Peyer's patch (tissue), 4 donors: ENCODE results near the gene TSSC4. TPM values are rescaled to one million over a fixed set of nuclear protein-coding genes. Genes with fewer than 3 reads are reported as not detected.

Source experiments
- DNase-seq, 3 donors: peaks; one replicate each; pipeline ENCODE4 v3.0.0-alpha.2; 2017 to 2019
- H3K27ac ChIP-seq, 4 donors: fragments of 200-600 bp; sonication (generic); one replicate each; pipeline ENCODE4 v1.5.1; 2016 to 2019
- H3K27me3 ChIP-seq, 2 donors: fragments of 200-600 bp; sonication (generic); one replicate each; pipeline ENCODE4 v1.5.1; 2019
- H3K36me3 ChIP-seq, 3 donors: fragments of 200-600 bp; sonication (generic); one replicate each; pipeline ENCODE4 v1.5.1; 2016 to 2019
- H3K4me1 ChIP-seq, 4 donors: fragments of 200-600 bp; sonication (generic); one replicate each; pipeline ENCODE4 v1.5.1; 2016 to 2019
- H3K4me3 ChIP-seq, 4 donors: fragments of 200-600 bp; sonication (generic); 1 replicate in 3 of 4; 2 replicates in 1 of 4; pipeline ENCODE4 v1.5.1; 2016 to 2019; ENCODE audit warnings: mild to moderate bottlenecking in 1 of 4
- H3K9me3 ChIP-seq, 4 donors: fragments of 200-600 bp; sonication (generic); one replicate each; pipeline ENCODE4 v1.5.1; 2016 to 2019; ENCODE audit warnings: mild to moderate bottlenecking in 1 of 4
- CTCF ChIP-seq, 6 experiments: fragments of 450-650 bp in 4 of 6; fragments of 200-600 bp in 2 of 6; sonication (generic) in 1 of 6; IDR thresholded peaks; one replicate each; pipeline ENCODE4 v1.5.1; 2017 to 2019; ENCODE audit warnings: antibody characterized with exemption in 6 of 6, mild to moderate bottlenecking in 3 of 6, moderate library complexity in 1 of 6
- POLR2A ChIP-seq, 2 donors: fragments of 450-650 bp; IDR thresholded peaks; one replicate each; pipeline ENCODE4 v1.5.1; 2017; ENCODE audit warnings: antibody characterized with exemption in 2 of 2, mild to moderate bottlenecking in 2 of 2, moderate library complexity in 2 of 2
- total RNA-seq, 4 donors: library from RNA; depleted of rRNA; stranded (reverse); fragments of >200 nt; gene quantifications; one replicate each; pipeline ENCODE4 v1.1.0, GENCODE V29; 2016

The TSSC4 gene
- total RNA-seq, 4 donors from 2014 or later: 16.5 to 40.2 (median 34.1) TPM

- no peaks in the 10 kb centered on the region for H3K9me3 ChIP-seq
- H3K4me3 ChIP-seq: no peak overlapping the region
- H3K36me3 ChIP-seq: no peaks in the 10 kb centered on the region
- no peak overlapping the region for H3K27ac ChIP-seq
- H3K27me3 ChIP-seq: no peaks in the 10 kb centered on the region
- TF ChIP-seq POLR2A (IDR thresholded peaks at IDR 0.05) (no peak), CTCF (IDR thresholded peaks at IDR 0.05) (no peak)
- peaks cover 0 to 18% (median 15%) of the 10 kb centered on the region in 4 donors for H3K4me1 ChIP-seq
- peak in 1 of 3 donors; percentile 18 for DNase-seq
Observed at GRCh38 chr11:2374456-2375201, 25.9 kb upstream of the TSSC4 start.

DNA sequence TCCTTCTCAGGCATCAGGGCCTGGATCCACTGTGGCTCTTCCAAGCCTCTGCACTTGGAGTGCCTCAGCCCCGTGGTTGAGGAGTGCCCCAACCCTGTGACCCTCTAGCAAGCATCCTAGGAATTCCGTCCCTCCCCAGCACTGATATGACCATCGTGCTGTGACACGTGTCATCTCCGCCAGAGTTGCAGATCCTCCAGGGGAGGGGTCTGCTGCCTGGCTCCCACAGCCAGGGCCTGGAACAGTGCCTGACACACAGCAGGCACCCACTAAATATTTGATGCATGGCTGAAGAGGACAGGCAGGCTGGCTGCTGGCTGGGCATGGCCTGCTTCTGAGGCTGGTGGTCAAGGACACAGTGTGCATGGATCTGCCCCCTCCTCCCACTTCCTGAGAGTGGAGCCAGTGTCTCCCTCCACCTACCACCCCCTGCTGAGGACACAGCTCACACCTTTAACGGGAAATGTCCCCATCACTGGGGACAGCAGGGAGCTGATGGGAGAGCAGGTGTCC lies 25.2 kb upstream of the TSSC4 start:
- Histone ChIP-seq H3K4me3 (no peak overlapping the region), H3K27me3 (no peaks in the 10 kb centered on the region), H3K27ac (no peak overlapping the region), H3K9me3 (no peaks in the 10 kb centered on the region), H3K36me3 (no peaks in the 10 kb centered on the region), H3K4me1 (peaks cover 0 to 25% (median 23%) of the 10 kb centered on the region in 4 donors)
- TF ChIP-seq POLR2A (IDR thresholded peaks at IDR 0.05): no peak
- TF ChIP-seq CTCF (IDR thresholded peaks at IDR 0.05): no peak
- peak in 1 of 3 donors; percentile 27 for DNase-seq

DNA sequence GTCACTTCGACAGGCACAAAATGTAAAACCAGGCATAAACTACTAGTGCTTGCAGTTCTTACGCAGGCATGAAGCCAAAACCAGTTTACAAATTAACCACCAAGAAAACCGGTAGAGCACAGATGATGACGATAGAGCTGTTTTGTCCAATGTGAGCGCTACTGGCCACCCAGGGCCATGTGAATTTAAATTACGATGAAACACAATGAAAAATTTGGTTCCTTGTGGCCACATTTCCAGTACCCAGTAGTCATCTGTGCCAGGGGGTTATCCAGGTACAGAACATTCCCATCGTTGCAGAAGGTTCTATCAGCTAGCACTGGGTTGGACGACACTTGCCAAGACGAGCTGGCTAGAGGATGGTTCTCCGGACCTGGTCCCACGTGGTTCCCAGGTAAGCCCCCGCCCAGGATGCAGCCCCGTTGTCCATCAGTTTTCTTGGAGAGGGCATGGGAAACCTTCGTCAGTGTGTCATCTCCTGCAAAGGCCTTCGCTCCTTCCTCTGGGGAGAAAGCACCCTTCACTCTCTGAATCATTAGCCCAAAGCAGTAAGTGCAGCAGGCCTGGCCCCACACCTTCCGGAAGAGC lies 24.5 kb upstream of the TSSC4 start:
- no peaks in the 10 kb centered on the region for H3K36me3 ChIP-seq
- peak in 1 of 3 donors; percentile 25 for DNase-seq
- no peak overlapping the region for H3K27ac ChIP-seq
- H3K9me3 ChIP-seq: no peaks in the 10 kb centered on the region
- H3K4me3 ChIP-seq: no peak overlapping the region
- TF ChIP-seq CTCF (IDR thresholded peaks at IDR 0.05): no peak
- TF ChIP-seq POLR2A (IDR thresholded peaks at IDR 0.05): no peak
- peaks cover 0 to 32% (median 27%) of the 10 kb centered on the region in 4 donors for H3K4me1 ChIP-seq
- no peaks in the 10 kb centered on the region for H3K27me3 ChIP-seq

- Histone ChIP-seq H3K9me3 (no peaks in the 10 kb centered on the region), H3K27me3 (no peaks in the 10 kb centered on the region), H3K27ac (peak within 1 kb of the TSS; percentile 87 to 97 (median 94)), H3K4me1 (peaks cover 0 to 40% (median 36%) of the 10 kb centered on the region in 4 donors), H3K4me3 (peak within 1 kb of the TSS; percentile 92 to 100 (median 96)), H3K36me3 (no peaks in the 10 kb centered on the region)
- DNase-seq: peak; percentile 59 to 75 (median 71)
- peak in 1 of 6 experiments; percentile 10 for TF ChIP-seq CTCF (IDR thresholded peaks at IDR 0.05)
- no peak for TF ChIP-seq POLR2A (IDR thresholded peaks at IDR 0.05)
Observed at GRCh38 chr11:2376751-2377451, 23.6 kb upstream of the TSSC4 start, which contains the start of gene CD81. Gene CD81 (plus strand): TSS chr11:2377310. CDS start chr11:2377550, 240 bp downstream.
